Astrocyte of the spinal cord (primary cell): ENCODE results near the gene SCN2A.

Source experiments
- DNase-seq: peaks from one replicate; pipeline ENCODE4 v3.0.0; 2011; ENCODE audit warnings: low read depth, low spot score
- H3K4me3 ChIP-seq: 2 replicates; pipeline ENCODE4 v1.5.1; 2011; ENCODE audit warnings: low read depth, mild to moderate bottlenecking, low read length, moderate library complexity
- CTCF ChIP-seq: IDR thresholded peaks from 2 replicates; pipeline ENCODE4 v1.5.1; 2012; ENCODE audit warnings: low read depth, mild to moderate bottlenecking, low read length, inconsistent platforms
- in situ Hi-C: cut with HindIII; loops from 2 replicates; pipeline ENCODE4 v1.10.0; 2017; ENCODE audit warnings: low sequenced_read_pairs

The SCN2A gene

GRCh38 chr2:165239230-165239629 is at the start of gene SCN2A:
Gene SCN2A (plus strand): TSS chr2:165239414. CDS start chr2:165295824, 56,410 bp downstream.
- DNase-seq: peak; percentile 63
- in situ Hi-C loops: no loop called here
- TF ChIP-seq CTCF: peak; percentile 61
- no peak within 1 kb of the TSS for H3K4me3 ChIP-seq

- H3K4me3 ChIP-seq: no peak overlapping the region
- in situ Hi-C loops: no loop called here
- no peak for TF ChIP-seq CTCF
- no peak for DNase-seq
Observed at GRCh38 chr2:165191096-165191728, 48.0 kb upstream of the SCN2A start.

- DNase-seq: no peak
- TF ChIP-seq CTCF: no peak
- no peak overlapping the region for H3K4me3 ChIP-seq
- in situ Hi-C loops: no loop called here
Observed at GRCh38 chr2:165192729-165193128, 46.5 kb upstream of the SCN2A start.

- DNase-seq: no peak
- in situ Hi-C loops: no loop called here
Observed at GRCh38 chr2:165193178-165193777, 45.9 kb upstream of the SCN2A start.

GRCh38 chr2:165196411-165196810 is 42.8 kb upstream of the SCN2A start:
- no peak for DNase-seq
- in situ Hi-C loops: no loop called here
- no peak overlapping the region for H3K4me3 ChIP-seq
- no peak for TF ChIP-seq CTCF

More at GRCh38 chr2:165193178-165193777, 45.9 kb upstream of the SCN2A start:
- no peak overlapping the region for H3K4me3 ChIP-seq
- TF ChIP-seq CTCF: no peak

- in situ Hi-C loops: no loop called here
- no peak for DNase-seq
- TF ChIP-seq CTCF: no peak
- H3K4me3 ChIP-seq: no peak overlapping the region
Observed at GRCh38 chr2:165197346-165197745, 41.9 kb upstream of the SCN2A start.
